ACC112 (cell line): ENCODE measurements around the gene ITPKB.
A peak's percentile ranks its signal among the peaks of the same experiment; 100 is the strongest.

ENCODE experiments used
- H2AFZ ChIP-seq: fragments of 200-600 bp; sonication (generic); one replicate; pipeline ENCODE4 v1.6.0; 2017; ENCODE audit warnings: antibody characterized with exemption, low read length; ENCODE audit not compliant: unreplicated experiment
- H3K27ac ChIP-seq: fragments of 200-600 bp; sonication (generic); 2 replicates; pipeline ENCODE4 v1.5.1; 2014; ENCODE audit warnings: low read depth, mild to moderate bottlenecking, antibody characterized with exemption, low read length, moderate library complexity
- H3K27me3 ChIP-seq: fragments of 200-600 bp; sonication (generic); 2 replicates; pipeline ENCODE4 v1.6.1; 2014; ENCODE audit warnings: mild to moderate bottlenecking, antibody characterized with exemption, low read length, moderate library complexity, mixed read lengths; ENCODE audit not compliant: insufficient read depth
- H3K36me3 ChIP-seq: fragments of 200-600 bp; sonication (generic); 2 replicates; pipeline ENCODE4 v1.6.1; 2016; ENCODE audit warnings: mild to moderate bottlenecking, antibody characterized with exemption, low read length, moderate library complexity, mixed read lengths; ENCODE audit not compliant: insufficient read depth
- H3K4me1 ChIP-seq: fragments of 200-600 bp; sonication (generic); one replicate; pipeline ENCODE4 v1.6.1; 2016; ENCODE audit warnings: low read length, mixed read lengths; ENCODE audit not compliant: insufficient read depth, unreplicated experiment, control insufficient read depth
- H3K4me3 ChIP-seq: fragments of 200-600 bp; sonication (generic); 2 replicates; pipeline ENCODE4 v1.5.1; 2014; ENCODE audit warnings: mild to moderate bottlenecking, low read depth, low read length
- H3K79me2 ChIP-seq: fragments of 200-600 bp; sonication (generic); one replicate; pipeline ENCODE4 v1.6.0; 2016; ENCODE audit warnings: low read length; ENCODE audit not compliant: control insufficient read depth, unreplicated experiment, insufficient read depth

The ITPKB gene

DNA sequence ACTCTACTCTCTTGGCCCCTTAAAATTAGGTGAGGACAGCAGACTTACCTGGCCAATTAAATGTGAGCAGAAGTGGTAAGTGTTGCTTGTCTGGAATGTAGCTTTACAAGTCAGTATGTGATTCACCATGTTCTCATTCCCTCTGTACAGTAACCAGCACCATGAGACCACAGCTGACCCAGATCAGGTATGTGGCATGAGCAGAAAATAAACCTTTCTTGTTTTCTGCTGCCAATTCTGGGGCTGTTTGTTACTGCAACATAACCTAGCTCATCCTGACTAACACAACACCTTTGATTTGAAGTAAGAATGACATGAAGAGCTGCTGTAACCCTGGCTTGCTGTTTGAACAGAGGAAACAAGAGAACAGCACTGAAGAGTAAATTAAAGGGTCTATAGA is 24.9 kb downstream of the ITPKB start:
- H3K79me2 ChIP-seq = no peaks in the 10 kb centered on the region

DNA sequence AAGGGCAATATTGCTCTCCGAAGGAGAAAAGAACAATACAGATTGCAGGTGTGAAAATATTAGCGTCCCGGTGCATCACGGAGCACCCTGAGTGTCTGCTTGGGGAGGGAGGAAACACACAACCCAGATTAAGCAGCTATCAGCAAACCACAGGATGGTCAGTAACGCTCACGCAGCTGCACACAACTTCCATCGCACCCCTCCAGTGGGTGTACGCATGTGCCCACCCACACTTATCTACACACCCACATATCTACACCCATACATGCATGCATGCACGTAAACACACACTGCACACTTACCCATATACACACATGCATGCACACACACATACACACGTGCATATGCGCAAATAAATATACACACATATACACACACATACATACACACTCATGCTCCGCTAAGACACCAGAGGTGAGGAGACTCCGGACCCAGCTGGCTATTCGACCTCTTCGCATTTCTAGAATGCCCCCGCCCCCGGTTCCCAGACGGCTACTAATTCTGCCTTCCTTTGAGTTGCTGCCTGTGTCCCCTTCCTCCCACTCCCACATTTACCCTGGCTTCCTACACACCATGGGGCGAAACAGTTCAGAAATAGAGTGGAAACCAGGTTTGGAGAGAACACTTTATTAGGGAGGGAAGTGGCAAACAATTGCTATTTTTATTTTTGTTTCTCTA is 26.2 kb downstream of the ITPKB start:
- Histone ChIP-seq H3K4me3 (no peak overlapping the region), H3K4me1 (peaks cover 13% of the 10 kb centered on the region), H2AFZ (no peak overlapping the region), H3K27me3 (no peaks in the 10 kb centered on the region), H3K36me3 (no peaks in the 10 kb centered on the region), H3K27ac (no peak overlapping the region), H3K79me2 (no peaks in the 10 kb centered on the region)

More for the DNA sequence above, 24.9 kb downstream of the ITPKB start:
- Histone ChIP-seq H3K27me3 (no peaks in the 10 kb centered on the region), H3K27ac (no peak overlapping the region), H2AFZ (no peak overlapping the region), H3K4me1 (peaks cover under 1% of the 10 kb centered on the region), H3K36me3 (no peaks in the 10 kb centered on the region), H3K4me3 (no peak overlapping the region)

DNA sequence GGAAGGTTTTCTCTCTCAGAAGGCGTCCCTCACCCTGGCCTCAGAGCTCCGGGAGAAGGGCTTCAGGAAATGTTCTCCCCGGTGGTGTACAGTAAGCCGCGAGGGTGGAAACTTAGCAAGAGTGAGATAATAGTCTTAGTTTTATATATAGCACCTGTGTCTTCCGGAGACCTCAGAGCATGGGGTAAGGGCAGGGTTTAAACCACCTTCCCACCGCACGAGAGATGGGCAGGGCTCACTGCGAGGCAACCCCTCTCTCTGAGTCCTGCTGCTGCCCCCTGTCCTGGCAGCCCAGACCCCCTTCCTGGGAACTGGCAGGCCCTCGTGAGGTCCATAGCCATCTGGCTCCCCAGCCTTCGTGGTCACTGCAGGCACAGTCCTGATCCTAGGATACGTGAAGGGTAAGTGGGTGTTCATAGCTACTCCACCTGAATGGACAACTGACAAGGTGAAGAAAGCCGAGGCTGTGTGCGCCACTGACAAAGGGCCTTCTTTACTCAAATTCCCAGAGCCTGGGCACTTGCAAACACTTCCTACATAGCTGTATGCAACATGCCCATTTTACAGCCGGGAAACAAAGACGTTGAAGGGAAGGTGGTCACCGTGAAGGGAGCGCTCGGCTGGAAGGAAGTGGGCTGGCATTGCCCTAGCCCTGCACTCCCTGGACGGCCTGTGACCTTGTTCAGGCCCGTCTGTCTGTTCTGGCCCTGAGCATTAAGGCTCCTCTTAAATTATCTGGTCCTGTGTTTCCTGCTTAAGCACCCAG is 26.9 kb downstream of the ITPKB start:
- Histone ChIP-seq H2AFZ (no peak overlapping the region), H3K4me1 (peaks cover 15% of the 10 kb centered on the region), H3K4me3 (no peak overlapping the region), H3K36me3 (no peaks in the 10 kb centered on the region), H3K27ac (no peak overlapping the region), H3K79me2 (no peaks in the 10 kb centered on the region), H3K27me3 (no peaks in the 10 kb centered on the region)

DNA sequence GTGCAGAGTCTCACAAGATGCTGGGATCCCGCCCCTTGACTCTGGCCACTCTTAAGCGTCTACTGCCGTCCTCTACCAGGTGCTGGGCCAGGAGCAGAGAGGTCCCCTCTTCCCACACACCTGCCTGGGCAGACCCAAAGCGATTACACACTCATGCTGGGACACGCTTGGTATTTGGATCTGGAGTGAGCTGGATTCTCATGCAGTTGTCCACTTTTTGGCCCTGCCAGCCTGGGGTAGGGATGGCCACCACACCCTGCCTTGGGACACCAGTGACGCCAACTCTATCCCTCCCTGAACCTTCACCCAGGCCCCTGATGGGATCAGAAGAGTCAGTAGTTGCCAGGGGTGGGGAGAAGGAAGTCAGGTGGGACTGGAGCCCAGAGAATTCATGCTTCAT is 28.6 kb downstream of the ITPKB start:
- no peaks in the 10 kb centered on the region for H3K79me2 ChIP-seq
- H3K4me3 ChIP-seq = no peak overlapping the region
- peaks cover 15% of the 10 kb centered on the region for H3K4me1 ChIP-seq
- no peaks in the 10 kb centered on the region for H3K36me3 ChIP-seq
- no peak overlapping the region for H3K27ac ChIP-seq
- H3K27me3 ChIP-seq = no peaks in the 10 kb centered on the region
- no peak overlapping the region for H2AFZ ChIP-seq

DNA sequence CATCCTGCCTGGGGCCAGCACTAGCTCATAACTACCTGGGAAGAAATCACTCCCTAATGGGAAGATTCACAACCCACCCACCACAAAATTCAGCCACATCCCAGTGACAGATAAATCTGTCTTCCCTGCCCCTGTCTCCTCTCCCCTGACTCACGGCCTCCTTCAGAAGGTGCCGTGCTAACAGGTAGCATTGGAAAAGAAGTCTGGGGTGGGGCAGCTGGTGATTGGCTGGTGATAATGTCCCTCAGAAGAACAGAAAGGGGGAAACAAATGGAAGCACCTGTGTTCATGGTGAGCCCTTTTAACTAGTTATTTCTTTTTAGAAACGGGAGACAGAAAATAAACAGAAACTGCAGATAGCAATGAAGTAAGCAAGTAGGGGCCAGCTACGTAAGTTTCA is 29.1 kb downstream of the ITPKB start:
- Histone ChIP-seq H3K79me2 (no peaks in the 10 kb centered on the region), H3K27me3 (no peaks in the 10 kb centered on the region), H3K4me3 (no peak overlapping the region), H2AFZ (no peak overlapping the region), H3K4me1 (peaks cover 15% of the 10 kb centered on the region), H3K27ac (no peak overlapping the region), H3K36me3 (no peaks in the 10 kb centered on the region)

DNA sequence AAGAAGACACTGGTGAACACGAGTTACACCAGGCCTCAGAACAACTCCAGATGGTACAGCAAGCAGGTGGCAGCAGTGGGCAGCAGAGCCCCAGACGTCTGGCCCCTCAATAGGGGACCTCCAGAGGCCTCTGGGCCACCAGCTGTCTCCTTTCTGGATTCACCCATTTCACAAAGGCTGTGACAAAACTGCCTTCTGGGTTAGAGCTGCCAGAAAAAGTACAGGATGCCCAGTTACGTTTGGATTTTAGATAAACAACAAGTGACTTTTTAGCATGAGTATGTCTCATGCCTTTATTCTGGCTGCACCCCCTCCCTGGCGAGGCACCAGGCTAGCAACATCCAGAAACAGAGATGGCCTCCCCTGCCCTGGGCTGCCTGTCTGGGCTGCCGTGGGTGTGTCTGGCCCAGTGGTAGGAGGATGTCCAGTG is 30.1 kb downstream of the ITPKB start:
- Histone ChIP-seq H3K27ac (peak overlapping the region; percentile 6; the same call in 1 of the 2 replicates), H3K4me3 (no peak overlapping the region), H3K4me1 (peaks cover 15% of the 10 kb centered on the region), H3K36me3 (no peaks in the 10 kb centered on the region), H2AFZ (no peak overlapping the region), H3K27me3 (no peaks in the 10 kb centered on the region), H3K79me2 (no peaks in the 10 kb centered on the region)

DNA sequence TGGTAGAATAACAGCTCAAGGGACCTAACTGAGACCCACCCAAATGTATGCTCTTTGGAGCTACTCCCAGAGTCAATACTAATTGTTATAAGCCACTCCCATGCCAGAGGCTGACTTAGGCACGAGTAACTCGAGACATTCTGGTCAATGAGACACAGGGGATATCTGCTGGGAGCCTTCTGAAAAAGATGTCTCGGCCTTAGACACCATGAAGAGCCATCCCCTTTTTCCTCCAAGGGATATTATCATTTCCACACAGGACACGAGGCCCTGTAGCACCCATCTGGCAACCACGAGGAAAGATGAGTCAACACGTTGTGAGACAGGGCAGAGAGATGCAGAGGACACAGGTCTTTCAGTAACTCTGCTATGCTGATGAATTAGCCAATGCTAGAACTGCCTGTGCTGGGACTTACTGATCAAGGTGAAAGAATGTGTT is 30.7 kb downstream of the ITPKB start:
- H3K4me3 ChIP-seq = no peak overlapping the region
- H3K36me3 ChIP-seq = no peaks in the 10 kb centered on the region
- peaks cover 15% of the 10 kb centered on the region for H3K4me1 ChIP-seq
- peak overlapping the region; percentile 82 for H2AFZ ChIP-seq
- H3K79me2 ChIP-seq = no peaks in the 10 kb centered on the region
- H3K27me3 ChIP-seq = no peaks in the 10 kb centered on the region
- peak overlapping the region; percentile 6; the same call in 1 of the 2 replicates for H3K27ac ChIP-seq

DNA sequence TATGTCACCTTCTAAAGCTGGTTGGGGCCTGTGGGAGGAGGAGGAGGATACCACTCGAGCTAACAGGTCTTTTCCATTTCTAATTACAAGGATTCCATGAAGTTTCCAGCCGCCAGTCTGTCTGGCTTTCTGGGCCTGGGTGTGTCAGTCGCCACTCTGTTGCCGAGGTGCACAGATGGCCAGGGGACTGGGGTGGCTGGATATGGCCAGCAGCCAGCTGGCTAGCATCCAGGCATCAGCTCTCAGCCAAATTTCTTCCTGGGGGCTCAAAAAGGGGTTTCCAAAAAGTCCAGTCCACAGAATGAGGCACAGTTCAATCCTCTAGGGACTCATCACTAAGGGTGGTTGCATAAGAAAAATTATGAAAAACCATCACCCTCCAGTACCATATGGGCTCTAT is 32.4 kb downstream of the ITPKB start:
- peaks cover 28% of the 10 kb centered on the region for H3K4me1 ChIP-seq
- H3K36me3 ChIP-seq = no peaks in the 10 kb centered on the region
- no peaks in the 10 kb centered on the region for H3K79me2 ChIP-seq

DNA sequence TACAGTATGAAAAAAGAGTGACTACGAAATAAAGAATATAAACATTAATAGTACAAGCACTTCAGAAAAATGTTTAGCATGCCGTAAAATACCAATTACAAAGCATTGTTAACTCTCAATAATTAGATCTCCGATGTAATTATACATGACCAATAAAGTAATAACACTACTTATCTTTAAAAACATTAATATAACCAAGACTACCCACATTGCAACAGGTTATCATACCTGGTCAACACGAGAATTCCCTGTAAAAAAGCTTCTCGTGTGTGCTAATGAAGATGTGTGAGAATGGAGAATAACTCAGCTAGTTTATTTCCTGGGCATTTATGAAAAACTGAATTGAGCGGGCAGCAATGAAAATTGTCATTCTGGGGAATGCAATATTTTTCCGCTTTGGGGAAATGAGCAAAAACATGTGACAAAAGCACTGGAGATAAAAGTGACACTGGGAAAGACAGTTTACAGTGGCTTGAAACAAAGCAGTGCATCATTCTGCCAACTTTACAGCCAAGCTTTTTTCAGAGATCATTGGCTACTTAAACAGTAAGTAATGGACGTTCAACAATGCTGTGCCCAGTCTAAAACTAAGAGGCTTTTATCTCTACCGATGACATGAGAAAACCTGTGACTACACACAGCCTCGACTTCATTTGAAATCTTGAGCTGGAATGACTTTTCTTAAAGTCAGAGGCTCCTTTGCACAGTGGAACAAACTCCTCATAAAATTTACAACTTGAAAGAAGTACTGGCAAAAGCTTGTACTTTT is 34.7 kb downstream of the ITPKB start:
- no peaks in the 10 kb centered on the region for H3K36me3 ChIP-seq

More for the DNA sequence above, 32.4 kb downstream of the ITPKB start:
- no peak overlapping the region for H3K27ac ChIP-seq
- no peak overlapping the region for H3K4me3 ChIP-seq
- no peak overlapping the region for H2AFZ ChIP-seq
- H3K27me3 ChIP-seq = no peaks in the 10 kb centered on the region

DNA sequence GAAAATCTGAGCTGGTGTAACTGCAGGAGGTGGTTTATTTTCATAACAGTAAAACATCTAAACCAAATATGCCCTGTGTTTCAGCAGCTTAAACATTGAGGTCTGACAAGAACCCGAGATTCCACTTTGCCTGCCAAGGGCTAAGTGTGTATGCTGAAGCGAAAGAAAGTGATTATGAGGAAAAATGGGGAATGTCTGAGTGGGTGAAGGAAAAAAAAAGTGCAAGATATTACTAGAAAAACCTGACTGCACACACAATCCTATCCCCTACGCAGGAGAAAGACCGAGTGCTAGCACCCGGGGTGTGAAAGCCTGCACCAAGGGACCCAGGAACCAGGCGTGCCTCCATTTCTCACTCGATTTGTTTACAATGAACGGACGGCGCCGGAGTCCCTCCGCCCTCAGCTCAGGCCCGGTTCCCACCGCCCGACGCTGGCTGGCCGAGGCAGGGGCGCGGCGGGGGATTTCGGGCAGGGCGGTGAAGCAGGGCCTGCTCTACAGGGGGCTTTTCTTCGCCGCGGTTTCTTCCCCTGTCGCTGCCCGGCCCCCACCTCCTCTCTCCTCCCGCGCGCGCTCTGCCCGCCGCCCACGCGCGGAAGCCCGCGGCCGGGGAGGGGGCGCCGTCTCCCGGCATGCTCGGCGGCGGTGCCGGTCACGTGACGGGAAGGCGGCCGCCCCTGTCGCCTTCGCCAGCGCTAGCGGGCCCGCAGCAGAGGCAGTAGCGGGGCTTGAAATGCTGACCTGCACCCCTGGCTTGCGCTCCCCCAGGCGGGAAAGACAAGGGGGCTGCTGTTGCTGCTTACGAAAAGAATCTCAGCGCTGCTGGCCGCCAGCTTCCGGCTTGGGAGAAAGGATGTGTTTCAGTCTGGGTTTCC is 35.9 kb downstream of the ITPKB start:
- H3K4me3 ChIP-seq = peak overlapping the region; percentile 90
- peaks cover 20% of the 10 kb centered on the region for H3K4me1 ChIP-seq
- peak overlapping the region; percentile 92 for H3K27ac ChIP-seq
- no peaks in the 10 kb centered on the region for H3K79me2 ChIP-seq
- peak overlapping the region; percentile 96 for H2AFZ ChIP-seq
- H3K36me3 ChIP-seq = no peaks in the 10 kb centered on the region
- no peaks in the 10 kb centered on the region for H3K27me3 ChIP-seq

More for the DNA sequence above, 34.7 kb downstream of the ITPKB start:
- no peak overlapping the region for H2AFZ ChIP-seq
- no peak overlapping the region for H3K27ac ChIP-seq
- no peaks in the 10 kb centered on the region for H3K79me2 ChIP-seq
- H3K4me1 ChIP-seq = peaks cover 30% of the 10 kb centered on the region
- H3K4me3 ChIP-seq = peak overlapping the region; percentile 90; the same call in 1 of the 2 replicates
- no peaks in the 10 kb centered on the region for H3K27me3 ChIP-seq
